Measurements from ENCODE around the gene DUOXA1.

DUOXA1 gene

DNA sequence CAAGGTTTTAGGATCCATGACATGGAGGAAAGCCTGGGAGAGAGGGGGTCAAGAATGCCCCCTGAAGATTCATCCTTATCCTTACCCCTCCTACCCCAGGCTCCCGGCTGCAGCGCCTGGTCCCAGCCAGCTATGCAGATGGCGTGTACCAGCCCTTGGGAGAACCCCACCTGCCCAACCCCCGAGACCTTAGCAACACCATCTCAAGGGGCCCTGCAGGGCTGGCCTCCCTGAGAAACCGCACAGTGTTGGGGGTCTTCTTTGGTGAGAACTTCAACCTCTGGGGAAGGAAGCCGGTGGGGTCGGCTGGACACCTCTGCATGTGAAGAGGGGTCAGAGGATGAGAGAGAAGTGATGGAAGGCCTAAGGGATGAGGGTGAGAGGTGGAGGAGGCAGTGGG is 4.4 kb upstream of the DUOXA1 start:
- no peaks in the 10 kb centered on the region for H3K36me3 ChIP-seq (replicated peaks)
- H3K27ac ChIP-seq: no peak overlapping the region
- in situ Hi-C loops (cut with HindIII; ENCODE audit: low pct_ligation_motif_present, low sequenced_read_pairs): no loop called here
- H3K27me3 ChIP-seq (replicated peaks): peaks cover 55% of the 10 kb centered on the region
- no peak for DNase-seq
- TF ChIP-seq, protein P1, sequence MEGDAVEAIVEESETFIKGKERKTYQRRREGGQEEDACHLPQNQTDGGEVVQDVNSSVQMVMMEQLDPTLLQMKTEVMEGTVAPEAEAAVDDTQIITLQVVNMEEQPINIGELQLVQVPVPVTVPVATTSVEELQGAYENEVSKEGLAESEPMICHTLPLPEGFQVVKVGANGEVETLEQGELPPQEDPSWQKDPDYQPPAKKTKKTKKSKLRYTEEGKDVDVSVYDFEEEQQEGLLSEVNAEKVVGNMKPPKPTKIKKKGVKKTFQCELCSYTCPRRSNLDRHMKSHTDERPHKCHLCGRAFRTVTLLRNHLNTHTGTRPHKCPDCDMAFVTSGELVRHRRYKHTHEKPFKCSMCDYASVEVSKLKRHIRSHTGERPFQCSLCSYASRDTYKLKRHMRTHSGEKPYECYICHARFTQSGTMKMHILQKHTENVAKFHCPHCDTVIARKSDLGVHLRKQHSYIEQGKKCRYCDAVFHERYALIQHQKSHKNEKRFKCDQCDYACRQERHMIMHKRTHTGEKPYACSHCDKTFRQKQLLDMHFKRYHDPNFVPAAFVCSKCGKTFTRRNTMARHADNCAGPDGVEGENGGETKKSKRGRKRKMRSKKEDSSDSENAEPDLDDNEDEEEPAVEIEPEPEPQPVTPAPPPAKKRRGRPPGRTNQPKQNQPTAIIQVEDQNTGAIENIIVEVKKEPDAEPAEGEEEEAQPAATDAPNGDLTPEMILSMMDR (IDR thresholded peaks at IDR 0.05; ENCODE audit: low read depth, low read length, missing control alignments): no peak
- H3K4me3 ChIP-seq (ENCODE audit: low read depth, low read length): no peak overlapping the region

DNA sequence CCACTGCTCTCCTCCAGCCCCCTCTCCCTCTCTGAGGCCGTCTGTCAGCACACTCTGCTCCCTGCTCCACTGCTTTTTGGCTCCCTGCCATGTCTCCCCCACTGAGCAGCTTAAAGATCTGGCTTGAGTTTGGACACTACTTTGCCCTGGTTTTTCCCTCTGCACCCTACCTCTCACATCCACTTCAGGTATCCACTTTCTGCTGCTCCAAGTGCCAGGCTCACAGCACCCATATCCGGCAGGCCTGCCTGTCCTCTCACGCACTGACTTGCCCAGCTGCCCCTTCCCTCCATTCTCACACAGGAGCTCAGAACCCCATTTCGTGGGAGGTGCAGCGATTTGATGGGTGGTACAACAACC is 3.9 kb upstream of the DUOXA1 start:
- peaks cover 60% of the 10 kb centered on the region for H3K27me3 ChIP-seq (replicated peaks)
- in situ Hi-C loops (cut with HindIII; ENCODE audit: low pct_ligation_motif_present, low sequenced_read_pairs): no loop called here

DNA sequence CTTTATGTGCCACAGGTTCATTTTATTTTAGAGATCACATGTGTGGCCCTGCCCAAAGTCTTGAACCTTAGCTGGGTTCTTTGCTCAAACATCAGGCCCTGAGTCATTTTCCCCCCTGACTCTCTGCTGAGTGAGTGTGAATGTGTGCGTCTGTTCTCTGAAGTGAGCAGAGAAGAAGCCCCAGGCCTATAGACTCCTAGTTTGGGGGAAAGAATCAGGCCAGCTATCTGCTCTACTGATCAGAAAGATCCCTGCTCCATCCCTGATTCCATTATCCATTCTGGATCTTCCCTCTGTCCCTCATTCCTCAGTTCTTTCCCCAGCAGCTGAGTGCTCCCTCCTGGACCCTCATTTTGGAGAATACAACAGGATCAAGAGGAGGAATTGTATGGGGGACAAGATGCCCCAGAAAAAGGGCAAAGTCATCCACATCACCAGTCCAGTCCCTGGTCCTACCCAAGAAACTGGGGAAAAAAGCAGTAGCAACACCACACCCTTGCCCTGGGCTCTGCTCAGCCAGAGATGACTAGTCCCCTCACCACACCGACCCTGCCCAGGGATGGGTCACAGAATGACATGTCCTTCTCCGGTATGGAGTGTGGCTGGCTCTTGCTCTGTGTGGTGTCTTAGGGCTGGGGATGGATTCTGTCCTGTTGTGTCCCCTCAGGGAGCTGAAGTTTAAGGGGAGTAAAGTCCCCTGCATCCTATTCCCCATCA is 3.3 kb upstream of the DUOXA1 start:
- TF ChIP-seq, protein P1 (IDR thresholded peaks at IDR 0.05; ENCODE audit: low read depth, low read length, missing control alignments): no peak
- no peaks in the 10 kb centered on the region for H3K36me3 ChIP-seq (replicated peaks)
- H3K27me3 ChIP-seq (replicated peaks): peaks cover 64% of the 10 kb centered on the region
- in situ Hi-C loops (cut with HindIII; ENCODE audit: low pct_ligation_motif_present, low sequenced_read_pairs): no loop called here
- H3K27ac ChIP-seq: no peak overlapping the region
- DNase-seq: no peak
- no peak overlapping the region for H3K4me3 ChIP-seq (ENCODE audit: low read depth, low read length)

More for the DNA sequence above, 3.9 kb upstream of the DUOXA1 start:
- no peak for DNase-seq
- no peak overlapping the region for H3K27ac ChIP-seq
- no peak overlapping the region for H3K4me3 ChIP-seq (ENCODE audit: low read depth, low read length)
- H3K36me3 ChIP-seq (replicated peaks): no peaks in the 10 kb centered on the region
- TF ChIP-seq, protein P1 (IDR thresholded peaks at IDR 0.05; ENCODE audit: low read depth, low read length, missing control alignments): no peak

DNA sequence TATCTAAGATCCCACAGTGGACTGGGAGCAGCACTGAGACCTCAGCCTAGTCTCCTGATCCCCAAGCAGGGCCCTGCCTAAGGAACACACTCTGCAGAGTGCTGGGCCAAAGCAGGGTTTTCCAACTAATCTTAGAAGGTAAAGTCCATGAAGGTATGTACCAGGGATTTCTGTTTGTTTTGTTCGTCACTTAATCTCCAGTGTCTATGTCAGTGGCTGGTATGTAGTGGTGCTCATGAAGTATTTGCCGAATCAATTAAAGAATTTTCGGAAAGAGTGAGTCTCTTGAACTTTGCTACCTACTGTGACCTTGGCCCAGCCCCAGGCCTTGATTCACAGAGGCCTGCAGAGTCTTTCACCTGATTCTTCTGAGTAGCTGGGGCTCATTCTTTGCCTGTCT is 1.8 kb upstream of the DUOXA1 start:
- Histone ChIP-seq H3K4me3 (ENCODE audit: low read depth, low read length) (no peak overlapping the region), H3K27ac (no peak overlapping the region), H3K27me3 (replicated peaks) (peaks cover 66% of the 10 kb centered on the region), H3K36me3 (replicated peaks) (no peaks in the 10 kb centered on the region)
- in situ Hi-C loops (cut with HindIII; ENCODE audit: low pct_ligation_motif_present, low sequenced_read_pairs): no loop called here
- DNase-seq: no peak
- TF ChIP-seq, protein P1 (IDR thresholded peaks at IDR 0.05; ENCODE audit: low read depth, low read length, missing control alignments): no peak

DNA sequence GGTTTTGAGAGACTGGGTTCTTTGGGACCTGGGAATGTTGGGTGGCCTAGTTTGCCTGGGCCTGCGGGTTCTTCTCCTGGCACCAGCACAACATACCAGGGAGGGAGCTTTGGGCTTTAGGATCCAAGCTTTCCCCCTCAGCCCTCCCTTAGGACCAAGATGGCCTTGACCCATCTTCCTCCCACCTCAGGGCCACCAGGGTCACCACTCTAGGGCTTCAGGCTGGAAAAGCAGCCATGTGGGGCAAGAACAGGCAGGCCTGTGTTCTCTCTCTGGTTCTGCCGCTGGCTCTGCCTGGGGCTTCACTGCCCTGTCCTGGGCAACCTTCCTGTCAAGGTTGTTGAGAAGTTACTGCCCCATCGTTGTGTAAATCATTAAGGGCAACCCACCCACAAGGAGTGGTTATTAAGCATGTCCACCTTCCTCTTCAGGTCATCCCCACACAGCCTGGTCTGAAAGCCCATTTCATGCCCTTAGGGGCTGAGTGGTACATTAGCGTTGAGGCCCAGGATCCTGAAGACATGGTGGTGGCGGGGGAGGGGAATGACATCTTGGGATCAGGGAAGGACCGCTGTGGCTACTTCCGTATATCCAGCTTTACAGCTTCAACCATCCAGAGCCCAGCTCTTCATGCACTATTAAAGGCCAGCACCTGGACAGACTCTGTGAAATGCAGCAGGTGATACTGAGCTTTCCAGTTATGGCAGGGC is 767 bp upstream of the DUOXA1 start:
- H3K27me3 ChIP-seq (replicated peaks): peaks cover 60% of the 10 kb centered on the region
- in situ Hi-C loops (cut with HindIII; ENCODE audit: low pct_ligation_motif_present, low sequenced_read_pairs): no loop called here
- TF ChIP-seq, protein P1 (IDR thresholded peaks at IDR 0.05; ENCODE audit: low read depth, low read length, missing control alignments): no peak

More for the DNA sequence above, 767 bp upstream of the DUOXA1 start:
- DNase-seq: no peak
- H3K27ac ChIP-seq: no peak overlapping the region
- no peaks in the 10 kb centered on the region for H3K36me3 ChIP-seq (replicated peaks)
- no peak overlapping the region for H3K4me3 ChIP-seq (ENCODE audit: low read depth, low read length)
